SK-N-SH (cell line): ENCODE data around the gene RBX1. TPM values are rescaled to one million over a fixed set of nuclear protein-coding genes. Genes with fewer than 3 reads are reported as not detected.

ENCODE experiments used
- CTCF ChIA-PET: fragments of 300-600, 350-600 bp; formaldehyde crosslinking; extraction: SDS; loops from one replicate; lab custom pipeline; 2021; lab: Yijun Ruan, JAX
- POLR2A ChIA-PET: fragments of 350-600 bp; sonication (Branson Sonifier 250); formaldehyde crosslinking; extraction: SDS; loops from one replicate; lab custom pipeline; 2020; ENCODE audit warnings: antibody characterized with exemption, inconsistent platforms; lab: Yijun Ruan, JAX
- DNase-seq: peaks from one replicate; pipeline ENCODE4 v3.0.0; 2012
- H2AFZ ChIP-seq: fragments of 200-600 bp; sonication (generic); 2 replicates; pipeline ENCODE4 v1.8.1; 2016; ENCODE audit warnings: antibody characterized with exemption, mild to moderate bottlenecking, low read depth
- H3F3A ChIP-seq: fragments of 200-600 bp; sonication (generic); replicated peaks from 2 replicates; pipeline ENCODE3; 2016; ENCODE audit warnings: antibody characterized with exemption, mild to moderate bottlenecking; ENCODE audit not compliant: insufficient read depth
- H3K27ac ChIP-seq, 2 experiments: fragments of 200-500 bp in 1 of 2; fragments of 200-600 bp in 1 of 2; sonication (Bioruptor generic) in 1 of 2; sonication (generic), shearing (Covaris generic) in 1 of 2; 2 replicates each; pipeline versions ENCODE4 v1.5.1 to v1.6.1; 2014 to 2016; ENCODE audit warnings: low read depth in 2 of 2, inconsistent platforms in 1 of 2, low read length in 1 of 2, mild to moderate bottlenecking in 1 of 2, mixed read lengths in 1 of 2
- H3K27me3 ChIP-seq: fragments of 200-600 bp; sonication (generic), shearing (Covaris generic); 2 replicates; pipeline ENCODE4 v1.6.1; 2016; ENCODE audit warnings: mixed run types; ENCODE audit not compliant: insufficient read depth
- H3K36me3 ChIP-seq, 2 experiments: fragments of 200-500 bp in 1 of 2; fragments of 200-600 bp in 1 of 2; sonication (Bioruptor generic) in 1 of 2; sonication (generic) in 1 of 2; replicated peaks in 1 of 2; 2 replicates each; pipeline versions ENCODE3 to v1.5.1; 2014 to 2016; ENCODE audit warnings: low read length in 1 of 2, mild to moderate bottlenecking in 1 of 2; ENCODE audit not compliant: insufficient read depth in 2 of 2, control insufficient read depth in 1 of 2
- H3K4me1 ChIP-seq, 2 experiments: fragments of 200-500 bp in 1 of 2; fragments of 200-600 bp in 1 of 2; sonication (Bioruptor generic) in 1 of 2; sonication (generic), shearing (Covaris generic) in 1 of 2; 2 replicates each; pipeline versions ENCODE4 v1.5.1 to v1.6.1; 2014 to 2016; ENCODE audit warnings: low read depth in 1 of 2, low read length in 1 of 2, mixed run types in 1 of 2; ENCODE audit not compliant: insufficient read depth in 2 of 2, control insufficient read depth in 1 of 2
- H3K4me2 ChIP-seq: fragments of 200-600 bp; sonication (generic), shearing (Covaris generic); 2 replicates; pipeline ENCODE4 v1.6.1; 2017; ENCODE audit warnings: mixed run types
- H3K4me3 ChIP-seq, 2 experiments: fragments of 200-500 bp in 1 of 2; fragments of 200-600 bp in 1 of 2; sonication (Bioruptor generic) in 1 of 2; sonication (generic), shearing (Covaris generic) in 1 of 2; 2 replicates each; pipeline versions ENCODE4 v1.5.1 to v1.8.1; 2014 to 2016; ENCODE audit warnings: low read depth in 2 of 2, inconsistent platforms in 1 of 2, low read length in 1 of 2, mild to moderate bottlenecking in 1 of 2, mixed read lengths in 1 of 2, moderate library complexity in 1 of 2
- H3K79me2 ChIP-seq: fragments of 200-600 bp; sonication (generic); 2 replicates; pipeline ENCODE4 v1.8.1; 2017; ENCODE audit warnings: mild to moderate bottlenecking; ENCODE audit not compliant: insufficient read depth
- H3K9ac ChIP-seq: fragments of 200-600 bp; sonication (generic); 2 replicates; pipeline ENCODE4 v1.6.1; 2017; ENCODE audit warnings: mixed run types
- H3K9me2 ChIP-seq: fragments of 200-600 bp; sonication (generic); 2 replicates; pipeline ENCODE4 v1.6.1; 2017; ENCODE audit warnings: mixed run types
- H3K9me3 ChIP-seq: fragments of 200-600 bp; sonication (generic); 2 replicates; pipeline ENCODE4 v1.6.1; 2017; ENCODE audit warnings: mixed run types, mild to moderate bottlenecking, moderate library complexity
- H4K20me1 ChIP-seq: fragments of 200-600 bp; sonication (generic); 2 replicates; pipeline ENCODE4 v1.6.1; 2017; ENCODE audit warnings: mild to moderate bottlenecking, mixed run types; ENCODE audit not compliant: insufficient read depth
- CHD2 ChIP-seq: fragments of 150-350 bp; IDR thresholded peaks from 2 replicates; pipeline ENCODE4 v1.6.1; 2018; ENCODE audit warnings: low read length; ENCODE audit not compliant: partially characterized antibody
- CTCF ChIP-seq: fragments of 200-600 bp; sonication (generic); IDR thresholded peaks from 2 replicates; pipeline ENCODE4 v1.6.1; 2017; ENCODE audit warnings: antibody characterized with exemption, mild to moderate bottlenecking, moderate library complexity
- ELF1 ChIP-seq: IDR thresholded peaks from 2 replicates; pipeline ENCODE4 v1.4.0; 2012
- EP300 ChIP-seq, 2 experiments: IDR thresholded peaks; 2 replicates each; pipeline versions ENCODE4 v1.4.0 to v1.6.1; 2012; ENCODE audit warnings: borderline replicate concordance in 1 of 2, low read depth in 1 of 2, low read length in 1 of 2
- FOSL2 ChIP-seq: IDR thresholded peaks from 2 replicates; pipeline ENCODE4 v1.4.0; 2012; ENCODE audit warnings: low read depth, mild to moderate bottlenecking, moderate library complexity, borderline replicate concordance
- FOXJ3 ChIP-seq: sonication (generic); formaldehyde crosslinking; IDR thresholded peaks from 2 replicates; pipeline ENCODE4 v1.5.1; 2020; ENCODE audit warnings: mild to moderate bottlenecking, missing genetic modification reagents
- FOXM1 ChIP-seq: IDR thresholded peaks from 2 replicates; pipeline ENCODE4 v1.4.0; 2012; ENCODE audit warnings: low read depth, mild to moderate bottlenecking
- GATA2 ChIP-seq: sonication (generic); formaldehyde crosslinking; IDR thresholded peaks from 2 replicates; pipeline ENCODE4 v1.5.0; 2020; ENCODE audit warnings: mild to moderate bottlenecking, missing genetic modification reagents
- IRF3 ChIP-seq: fragments of 150-350 bp; IDR thresholded peaks from 2 replicates; pipeline ENCODE4 v1.6.1; 2016; ENCODE audit warnings: mild to moderate bottlenecking, low read depth, low read length
- JUND ChIP-seq: IDR thresholded peaks from 2 replicates; pipeline ENCODE4 v1.4.0; 2012
- MEF2A ChIP-seq: IDR thresholded peaks from 2 replicates; pipeline ENCODE4 v1.4.0; 2012; ENCODE audit warnings: low read depth, borderline replicate concordance
- MXI1 ChIP-seq: IDR thresholded peaks from 2 replicates; pipeline ENCODE4 v1.6.1; 2012; ENCODE audit warnings: mild to moderate bottlenecking, low read depth, low read length, improper control_type of control experiment
- RAD21 ChIP-seq: IDR thresholded peaks from 2 replicates; pipeline ENCODE4 v1.6.1; 2012; ENCODE audit warnings: mild to moderate bottlenecking, low read length
- RCOR1 ChIP-seq: fragments of 150-350 bp; IDR thresholded peaks from 2 replicates; pipeline ENCODE4 v1.6.1; 2017; ENCODE audit warnings: antibody characterized with exemption, low read length
- RXRA ChIP-seq: IDR thresholded peaks from 2 replicates; pipeline ENCODE4 v1.4.0; 2012; ENCODE audit warnings: low read depth, mild to moderate bottlenecking, borderline replicate concordance
- TCF12 ChIP-seq: IDR thresholded peaks from 2 replicates; pipeline ENCODE4 v1.4.0; 2012
- TEAD4 ChIP-seq: IDR thresholded peaks from 2 replicates; pipeline ENCODE4 v1.4.0; 2012; ENCODE audit warnings: mild to moderate bottlenecking, borderline replicate concordance; ENCODE audit not compliant: insufficient read depth
- ZBTB33 ChIP-seq: IDR thresholded peaks from 2 replicates; pipeline ENCODE4 v1.4.0; 2012; ENCODE audit warnings: low read depth, borderline replicate concordance
- WGBS: methylation state at CpG from one replicate; pipeline ENCODE4 v1.1.6; 2017; ENCODE audit warnings: low lambda C conversion rate; 5-methylcytosine and 5-hydroxymethylcytosine counted together
- polyA plus RNA-seq, 3 experiments: library from polyadenylated mRNA; depleted of rRNA; stranded (reverse); fragments of >200 nt; gene quantifications; 2 replicates each; pipeline ENCODE4 v1.2.3, GENCODE V29; 2012
- TF ChIP-seq, protein P1 (sequence below): fragments of 150-350 bp; IDR thresholded peaks from 2 replicates; pipeline ENCODE4 v1.6.1; 2017; ENCODE audit warnings: antibody characterized with exemption, low read length, low read depth, borderline replicate concordance
- TF ChIP-seq, protein P2 (sequence below): IDR thresholded peaks from 2 replicates; pipeline ENCODE4 v1.6.1; 2012; ENCODE audit warnings: mild to moderate bottlenecking, low read depth, low read length, moderate library complexity

Gene RBX1
- polyA plus RNA-seq, 1 of the 3 experiments (the other 2 are of a cell fraction), result 51.2 TPM

DNA sequence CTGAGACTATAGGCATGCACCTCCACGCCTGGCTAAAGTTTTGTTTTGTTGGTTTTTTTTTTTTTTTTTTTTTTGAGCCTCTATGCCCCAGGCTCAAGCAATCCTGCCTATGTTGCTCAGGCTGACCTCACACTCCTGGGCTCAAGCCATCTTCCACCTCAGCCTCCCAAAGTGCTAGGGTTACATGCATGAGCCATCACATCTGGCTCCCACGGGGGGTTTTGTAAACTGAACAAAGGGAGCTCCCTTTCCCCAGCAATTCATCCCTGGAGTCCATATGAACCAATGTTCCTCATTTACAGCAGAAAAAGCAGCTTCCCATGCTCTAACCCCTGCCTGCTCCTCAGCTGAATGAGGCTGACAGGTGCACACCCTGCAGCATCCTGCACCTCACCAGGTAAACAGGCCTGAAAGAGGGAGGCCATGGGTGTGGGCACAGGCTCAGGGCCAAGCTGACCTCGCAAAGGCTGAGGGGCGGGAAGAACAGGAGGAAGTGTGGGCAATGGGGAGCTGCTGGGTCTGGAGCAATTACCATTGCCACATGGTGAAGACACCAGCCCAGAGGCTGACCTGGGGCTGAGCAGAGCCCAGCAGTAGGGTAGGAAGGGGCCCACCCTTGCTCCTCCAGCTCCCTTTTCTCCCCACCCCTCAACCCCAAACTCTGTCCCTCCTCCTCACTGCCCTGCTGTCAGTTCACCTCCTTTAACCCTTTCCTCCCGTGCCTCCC lies 58.2 kb downstream of the RBX1 start:
- CTCF ChIA-PET, result no interaction called here
- Histone ChIP-seq H3F3A (no peaks in the 10 kb centered on the region), H3K36me3 (no peaks in the 10 kb centered on the region), H3K27me3 (no peaks in the 10 kb centered on the region), H3K79me2 (no peaks in the 10 kb centered on the region), H3K9me3 (no peaks in the 10 kb centered on the region), H3K4me2 (no peak overlapping the region), H3K4me1 (no peaks in the 10 kb centered on the region), H4K20me1 (no peaks in the 10 kb centered on the region), H2AFZ (no peak overlapping the region), H3K27ac (no peak overlapping the region), H3K4me3 (no peak overlapping the region), H3K9me2 (no peaks in the 10 kb centered on the region), H3K9ac (no peak overlapping the region)
- TF ChIP-seq, protein P1, sequence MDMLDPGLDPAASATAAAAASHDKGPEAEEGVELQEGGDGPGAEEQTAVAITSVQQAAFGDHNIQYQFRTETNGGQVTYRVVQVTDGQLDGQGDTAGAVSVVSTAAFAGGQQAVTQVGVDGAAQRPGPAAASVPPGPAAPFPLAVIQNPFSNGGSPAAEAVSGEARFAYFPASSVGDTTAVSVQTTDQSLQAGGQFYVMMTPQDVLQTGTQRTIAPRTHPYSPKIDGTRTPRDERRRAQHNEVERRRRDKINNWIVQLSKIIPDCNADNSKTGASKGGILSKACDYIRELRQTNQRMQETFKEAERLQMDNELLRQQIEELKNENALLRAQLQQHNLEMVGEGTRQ, result no peak
- TF ChIP-seq TEAD4 (no peak), MXI1 (no peak), GATA2 (CRISPR knock-in tag) (no peak), FOXM1 (no peak), IRF3 (no peak), TCF12 (no peak), RAD21 (no peak), FOXJ3 (CRISPR knock-in tag) (no peak), MEF2A (no peak), EP300 (IDR thresholded peaks at IDR 0.05; ENCODE audit: borderline replicate concordance in 1 of 2, low read depth in 1 of 2, low read length in 1 of 2) (no peak), FOSL2 (no peak), ELF1 (no peak), JUND (no peak), CTCF (no peak), RXRA (no peak), CHD2 (no peak), ZBTB33 (no peak), RCOR1 (no peak)
- TF ChIP-seq, protein P2, sequence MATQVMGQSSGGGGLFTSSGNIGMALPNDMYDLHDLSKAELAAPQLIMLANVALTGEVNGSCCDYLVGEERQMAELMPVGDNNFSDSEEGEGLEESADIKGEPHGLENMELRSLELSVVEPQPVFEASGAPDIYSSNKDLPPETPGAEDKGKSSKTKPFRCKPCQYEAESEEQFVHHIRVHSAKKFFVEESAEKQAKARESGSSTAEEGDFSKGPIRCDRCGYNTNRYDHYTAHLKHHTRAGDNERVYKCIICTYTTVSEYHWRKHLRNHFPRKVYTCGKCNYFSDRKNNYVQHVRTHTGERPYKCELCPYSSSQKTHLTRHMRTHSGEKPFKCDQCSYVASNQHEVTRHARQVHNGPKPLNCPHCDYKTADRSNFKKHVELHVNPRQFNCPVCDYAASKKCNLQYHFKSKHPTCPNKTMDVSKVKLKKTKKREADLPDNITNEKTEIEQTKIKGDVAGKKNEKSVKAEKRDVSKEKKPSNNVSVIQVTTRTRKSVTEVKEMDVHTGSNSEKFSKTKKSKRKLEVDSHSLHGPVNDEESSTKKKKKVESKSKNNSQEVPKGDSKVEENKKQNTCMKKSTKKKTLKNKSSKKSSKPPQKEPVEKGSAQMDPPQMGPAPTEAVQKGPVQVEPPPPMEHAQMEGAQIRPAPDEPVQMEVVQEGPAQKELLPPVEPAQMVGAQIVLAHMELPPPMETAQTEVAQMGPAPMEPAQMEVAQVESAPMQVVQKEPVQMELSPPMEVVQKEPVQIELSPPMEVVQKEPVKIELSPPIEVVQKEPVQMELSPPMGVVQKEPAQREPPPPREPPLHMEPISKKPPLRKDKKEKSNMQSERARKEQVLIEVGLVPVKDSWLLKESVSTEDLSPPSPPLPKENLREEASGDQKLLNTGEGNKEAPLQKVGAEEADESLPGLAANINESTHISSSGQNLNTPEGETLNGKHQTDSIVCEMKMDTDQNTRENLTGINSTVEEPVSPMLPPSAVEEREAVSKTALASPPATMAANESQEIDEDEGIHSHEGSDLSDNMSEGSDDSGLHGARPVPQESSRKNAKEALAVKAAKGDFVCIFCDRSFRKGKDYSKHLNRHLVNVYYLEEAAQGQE, result no peak
- DNase-seq, result no peak
- 26% methylated on average over 4 of the region's 5 CpGs for WGBS
- POLR2A ChIA-PET, result interaction anchor here (1.3 kb wide), 1 partner anchor 13 kb away, joined by 6 read pairs; no protein-coding TSS in a partner anchor
